Gastroesophageal sphincter (tissue), 3 donors: ENCODE results near the gene DUSP8.

Source experiments
- EP300 ChIP-seq: sonication (generic); formaldehyde crosslinking; IDR thresholded peaks from one replicate; pipeline ENCODE4 v1.6.1; 2017; ENCODE audit warnings: antibody characterized with exemption, mild to moderate bottlenecking
- POLR2A ChIP-seq, 2 donors: fragments of 450-650 bp; IDR thresholded peaks; one replicate each; pipeline ENCODE4 v1.6.1; 2017; ENCODE audit warnings: antibody characterized with exemption in 2 of 2, mild to moderate bottlenecking in 2 of 2, moderate library complexity in 1 of 2
- POLR2AphosphoS5 ChIP-seq: sonication (generic); formaldehyde crosslinking; IDR thresholded peaks from one replicate; pipeline ENCODE4 v1.6.1; 2017; ENCODE audit warnings: antibody characterized with exemption
- TF ChIP-seq, protein P1 (sequence below), 4 experiments: fragments of 200-600 bp in 2 of 4; fragments of 450-650 bp in 2 of 4; sonication (generic) in 1 of 4; IDR thresholded peaks; one replicate each; pipeline ENCODE4 v1.5.1; 2017 to 2019; ENCODE audit warnings: antibody characterized with exemption in 4 of 4, mild to moderate bottlenecking in 2 of 4, moderate library complexity in 2 of 4

DNA sequence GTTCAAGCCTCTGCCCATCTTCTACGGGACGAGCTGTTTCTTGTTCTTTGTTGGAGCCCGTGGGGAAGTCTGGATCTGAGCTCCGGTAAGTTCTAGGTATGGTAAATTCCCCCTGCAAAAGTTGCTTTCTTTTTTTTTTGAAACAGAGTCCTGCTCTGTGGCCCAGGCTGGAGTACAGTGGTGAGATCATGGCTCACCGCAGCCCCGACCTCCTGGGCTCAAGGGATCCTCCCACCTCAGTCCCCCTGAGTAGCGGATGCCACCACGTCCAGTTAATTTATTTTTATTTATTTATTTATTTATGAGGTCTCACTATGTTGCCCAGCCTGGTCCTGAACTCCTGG lies 50.0 kb downstream of the DUSP8 start:
- TF ChIP-seq, protein P1, sequence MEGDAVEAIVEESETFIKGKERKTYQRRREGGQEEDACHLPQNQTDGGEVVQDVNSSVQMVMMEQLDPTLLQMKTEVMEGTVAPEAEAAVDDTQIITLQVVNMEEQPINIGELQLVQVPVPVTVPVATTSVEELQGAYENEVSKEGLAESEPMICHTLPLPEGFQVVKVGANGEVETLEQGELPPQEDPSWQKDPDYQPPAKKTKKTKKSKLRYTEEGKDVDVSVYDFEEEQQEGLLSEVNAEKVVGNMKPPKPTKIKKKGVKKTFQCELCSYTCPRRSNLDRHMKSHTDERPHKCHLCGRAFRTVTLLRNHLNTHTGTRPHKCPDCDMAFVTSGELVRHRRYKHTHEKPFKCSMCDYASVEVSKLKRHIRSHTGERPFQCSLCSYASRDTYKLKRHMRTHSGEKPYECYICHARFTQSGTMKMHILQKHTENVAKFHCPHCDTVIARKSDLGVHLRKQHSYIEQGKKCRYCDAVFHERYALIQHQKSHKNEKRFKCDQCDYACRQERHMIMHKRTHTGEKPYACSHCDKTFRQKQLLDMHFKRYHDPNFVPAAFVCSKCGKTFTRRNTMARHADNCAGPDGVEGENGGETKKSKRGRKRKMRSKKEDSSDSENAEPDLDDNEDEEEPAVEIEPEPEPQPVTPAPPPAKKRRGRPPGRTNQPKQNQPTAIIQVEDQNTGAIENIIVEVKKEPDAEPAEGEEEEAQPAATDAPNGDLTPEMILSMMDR (IDR thresholded peaks at IDR 0.05): no peak
- TF ChIP-seq POLR2AphosphoS5: no peak
- no peak for TF ChIP-seq POLR2A (IDR thresholded peaks at IDR 0.05)
- TF ChIP-seq EP300: no peak
